GM23338 (cell line): Measurements from ENCODE around the gene YWHAH. TPM values are rescaled to one million over a fixed set of nuclear protein-coding genes. Genes with fewer than 3 reads are reported as not detected.

Experiments used
- ATAC-seq: fragments of 200-7000 bp; cut with Tn5 transposase; 3 replicates; pipeline ENCODE4 v1.9.1; 2020
- DNase-seq: peaks from one replicate; pipeline ENCODE4 v3.0.0-alpha.2; 2015; ENCODE audit warnings: low spot score
- H2AFZ ChIP-seq: fragments of 200-600 bp; sonication (generic); 2 replicates; pipeline ENCODE4 v1.8.0; 2016; ENCODE audit warnings: antibody characterized with exemption, mild to moderate bottlenecking, moderate library complexity
- H3F3A ChIP-seq: fragments of 200-600 bp; sonication (generic); replicated peaks from 2 replicates; pipeline ENCODE4 v1.8.0; 2017; ENCODE audit warnings: antibody characterized with exemption, mixed run types, low read depth
- H3K27ac ChIP-seq: fragments of 200-600 bp; sonication (generic); 2 replicates; pipeline ENCODE4 v1.6.1; 2016; ENCODE audit warnings: low read depth
- H3K27me3 ChIP-seq: fragments of 200-600 bp; sonication (generic); 2 replicates; pipeline ENCODE4 v1.8.0; 2016; ENCODE audit warnings: mild to moderate bottlenecking, mixed run types, moderate library complexity; ENCODE audit not compliant: insufficient read depth
- H3K36me3 ChIP-seq: fragments of 200-600 bp; sonication (generic); 2 replicates; pipeline ENCODE4 v1.8.0; 2016; ENCODE audit warnings: mild to moderate bottlenecking; ENCODE audit not compliant: insufficient read depth
- H3K4me1 ChIP-seq: fragments of 200-600 bp; sonication (generic); 2 replicates; pipeline ENCODE4 v1.8.0; 2016; ENCODE audit warnings: mild to moderate bottlenecking, moderate library complexity; ENCODE audit not compliant: insufficient read depth
- H3K4me2 ChIP-seq: fragments of 200-600 bp; sonication (generic); 2 replicates; pipeline ENCODE4 v1.7.1; 2017; ENCODE audit warnings: mixed run types
- H3K4me3 ChIP-seq: fragments of 200-600 bp; sonication (generic); 2 replicates; pipeline ENCODE4 v1.6.1; 2016; ENCODE audit warnings: mixed run types
- H3K79me2 ChIP-seq: fragments of 200-600 bp; sonication (generic); replicated peaks from 2 replicates; pipeline ENCODE4 v1.8.0; 2017; ENCODE audit warnings: mild to moderate bottlenecking; ENCODE audit not compliant: insufficient read depth
- H3K9me2 ChIP-seq: fragments of 200-600 bp; sonication (generic); 2 replicates; pipeline ENCODE4 v1.8.0; 2017; ENCODE audit not compliant: insufficient read depth
- H4K20me1 ChIP-seq: fragments of 200-600 bp; sonication (generic); replicated peaks from 2 replicates; pipeline ENCODE4 v1.8.0; 2017; ENCODE audit warnings: mild to moderate bottlenecking; ENCODE audit not compliant: insufficient read depth
- H3K27ac Mint-ChIP-seq: 2 replicates; pipeline ENCODE4 v1.8.0; 2020; ENCODE audit warnings: inconsistent platforms, mild to moderate bottlenecking, moderate library complexity, mixed read lengths
- H3K27me3 Mint-ChIP-seq: 3 replicates; pipeline ENCODE4 v1.8.0; 2022; ENCODE audit warnings: low read depth, mild to moderate bottlenecking, moderate library complexity, mixed read lengths, inconsistent platforms; ENCODE audit not compliant: insufficient read depth, poor library complexity
- H3K36me3 Mint-ChIP-seq: 3 replicates; pipeline ENCODE4 v1.8.0; 2021; ENCODE audit warnings: low read depth, mild to moderate bottlenecking, inconsistent platforms, moderate library complexity, mixed read lengths
- H3K4me1 Mint-ChIP-seq: 3 replicates; pipeline ENCODE4 v1.8.0; 2020; ENCODE audit warnings: mild to moderate bottlenecking, inconsistent platforms, mixed read lengths
- H3K4me3 Mint-ChIP-seq: 3 replicates; pipeline ENCODE4 v1.8.0; 2021; ENCODE audit warnings: moderate library complexity, mild to moderate bottlenecking, inconsistent platforms, mixed read lengths
- H3K9me3 Mint-ChIP-seq: 3 replicates; pipeline ENCODE4 v1.8.0; 2020; ENCODE audit warnings: moderate library complexity, mild to moderate bottlenecking, inconsistent platforms, mixed read lengths
- CREB1 ChIP-seq: fragments of 250-450 bp; sonication (Bioruptor Pico); IDR thresholded peaks from 2 replicates; pipeline ENCODE4 v1.5.0; 2020; ENCODE audit warnings: low read depth, mild to moderate bottlenecking, moderate library complexity
- EZH2 ChIP-seq: fragments of 200-600 bp; sonication (generic); IDR thresholded peaks from one replicate; pipeline ENCODE4 v1.8.0; 2017; ENCODE audit warnings: antibody characterized with exemption, mild to moderate bottlenecking, low read depth; ENCODE audit not compliant: unreplicated experiment
- EZH2phosphoT487 ChIP-seq: fragments of 200-600 bp; sonication (generic); IDR thresholded peaks from one replicate; pipeline ENCODE4 v1.8.1; 2018; ENCODE audit warnings: antibody characterized with exemption; ENCODE audit not compliant: unreplicated experiment
- JUNB ChIP-seq: IDR thresholded peaks from one replicate; pipeline ENCODE4 v1.6.1; 2016; ENCODE audit warnings: antibody characterized with exemption; ENCODE audit not compliant: unreplicated experiment
- NANOG ChIP-seq: IDR thresholded peaks from 2 replicates; pipeline ENCODE4 v1.6.1; 2016; ENCODE audit warnings: antibody characterized with exemption, borderline replicate concordance
- POLR2AphosphoS5 ChIP-seq: IDR thresholded peaks from 2 replicates; pipeline ENCODE4 v1.6.1; 2016; ENCODE audit warnings: antibody characterized with exemption, low read depth
- STAT1 ChIP-seq: IDR thresholded peaks from one replicate; pipeline ENCODE4 v1.6.1; 2016; ENCODE audit warnings: antibody characterized with exemption; ENCODE audit not compliant: unreplicated experiment
- ZNF114 ChIP-seq: fragments of 250-450 bp; sonication (Bioruptor Pico); IDR thresholded peaks from 2 replicates; pipeline ENCODE4 v1.5.0; 2020; ENCODE audit warnings: mild to moderate bottlenecking, moderate library complexity
- ZNF331 ChIP-seq: fragments of 250-450 bp; sonication (Bioruptor Pico); IDR thresholded peaks from 2 replicates; pipeline ENCODE4 v1.5.0; 2020; ENCODE audit warnings: low read depth, mild to moderate bottlenecking, moderate library complexity
- polyA plus RNA-seq: library from polyadenylated mRNA; unstranded; fragments of >200 nt; fragmentation: Nextera tagmentation; extraction: Ambion mirVana; gene quantifications from 2 replicates; pipeline ENCODE4 v1.2.1, GENCODE V29; 2016
- total RNA-seq: library from RNA; depleted of rRNA; stranded (reverse); fragments of >200 nt; shearing (Covaris generic); gene quantifications from 2 replicates; pipeline ENCODE4 v1.2.3, GENCODE V29; 2014
- TF ChIP-seq, protein P1 (sequence below): fragments of 250-450 bp; sonication (Bioruptor Pico); IDR thresholded peaks from 2 replicates; pipeline ENCODE4 v1.5.0; 2020; ENCODE audit warnings: mild to moderate bottlenecking, moderate library complexity
- TF ChIP-seq, protein P2 (sequence below): IDR thresholded peaks from 2 replicates; pipeline ENCODE4 v1.6.1; 2016; ENCODE audit warnings: antibody characterized with exemption
- TF ChIP-seq, protein P3 (sequence below): IDR thresholded peaks from one replicate; pipeline ENCODE4 v1.6.1; 2018; ENCODE audit warnings: antibody characterized with exemption; ENCODE audit not compliant: unreplicated experiment
- TF ChIP-seq, protein P4 (sequence below), 2 experiments: fragments of 200-600 bp in 1 of 2; sonication (generic) in 1 of 2; conservative IDR thresholded peaks; 2 replicates each; pipeline versions ENCODE4 v1.5.1 to v1.6.1; 2016 to 2017; ENCODE audit warnings: antibody characterized with exemption in 2 of 2, low read depth in 2 of 2, mild to moderate bottlenecking in 2 of 2, moderate library complexity in 1 of 2

Gene YWHAH
- total and polyA plus RNA-seq, 2 experiments from 2014 or later = 277 to 283 TPM

DNA sequence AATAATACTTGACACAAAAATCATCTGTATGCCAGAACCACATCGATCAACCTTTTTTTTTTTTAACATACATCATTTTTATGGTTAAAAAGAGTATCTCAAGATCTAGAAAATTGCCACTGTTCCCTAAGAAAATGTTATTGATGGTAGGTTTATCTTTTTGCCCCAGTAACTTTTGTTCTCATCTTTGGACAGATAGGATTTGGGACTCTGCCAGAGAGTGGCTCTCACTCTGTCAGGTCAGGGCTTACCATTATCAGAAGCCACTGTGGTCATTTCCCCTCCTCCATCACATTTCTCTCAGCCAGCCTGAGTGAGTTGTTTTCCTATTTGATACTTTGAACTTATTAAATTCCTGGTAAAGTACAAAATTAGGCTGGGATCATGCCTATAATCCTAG, 47.9 kb upstream of the YWHAH start:
- DNase-seq = no peak
- peaks cover 20% of the 10 kb centered on the region for H3K4me1 ChIP-seq

More for the DNA sequence above, 47.9 kb upstream of the YWHAH start:
- no peaks in the 10 kb centered on the region for H3K36me3 ChIP-seq
- H3K9me3 Mint-ChIP-seq = no peaks in the 10 kb centered on the region
- no peaks in the 10 kb centered on the region for H4K20me1 ChIP-seq
- no peak overlapping the region for H3K4me3 ChIP-seq
- H3K27ac Mint-ChIP-seq = no peak overlapping the region
- H3K9me2 ChIP-seq = peaks cover 3% of the 10 kb centered on the region; the same call in 1 of the 2 replicates
- H3K4me1 Mint-ChIP-seq = peaks cover 38% of the 10 kb centered on the region
- no peak for ATAC-seq
- H3K27me3 Mint-ChIP-seq = no peaks in the 10 kb centered on the region
- H3K27me3 ChIP-seq = no peaks in the 10 kb centered on the region
- H2AFZ ChIP-seq = no peak overlapping the region
- no peak for TF ChIP-seq CREB1 (CRISPR knock-in tag)
- no peak for TF ChIP-seq EZH2
- TF ChIP-seq STAT1 = no peak
- no peak for TF ChIP-seq POLR2AphosphoS5
- no peak for TF ChIP-seq NANOG
- TF ChIP-seq, protein P1, sequence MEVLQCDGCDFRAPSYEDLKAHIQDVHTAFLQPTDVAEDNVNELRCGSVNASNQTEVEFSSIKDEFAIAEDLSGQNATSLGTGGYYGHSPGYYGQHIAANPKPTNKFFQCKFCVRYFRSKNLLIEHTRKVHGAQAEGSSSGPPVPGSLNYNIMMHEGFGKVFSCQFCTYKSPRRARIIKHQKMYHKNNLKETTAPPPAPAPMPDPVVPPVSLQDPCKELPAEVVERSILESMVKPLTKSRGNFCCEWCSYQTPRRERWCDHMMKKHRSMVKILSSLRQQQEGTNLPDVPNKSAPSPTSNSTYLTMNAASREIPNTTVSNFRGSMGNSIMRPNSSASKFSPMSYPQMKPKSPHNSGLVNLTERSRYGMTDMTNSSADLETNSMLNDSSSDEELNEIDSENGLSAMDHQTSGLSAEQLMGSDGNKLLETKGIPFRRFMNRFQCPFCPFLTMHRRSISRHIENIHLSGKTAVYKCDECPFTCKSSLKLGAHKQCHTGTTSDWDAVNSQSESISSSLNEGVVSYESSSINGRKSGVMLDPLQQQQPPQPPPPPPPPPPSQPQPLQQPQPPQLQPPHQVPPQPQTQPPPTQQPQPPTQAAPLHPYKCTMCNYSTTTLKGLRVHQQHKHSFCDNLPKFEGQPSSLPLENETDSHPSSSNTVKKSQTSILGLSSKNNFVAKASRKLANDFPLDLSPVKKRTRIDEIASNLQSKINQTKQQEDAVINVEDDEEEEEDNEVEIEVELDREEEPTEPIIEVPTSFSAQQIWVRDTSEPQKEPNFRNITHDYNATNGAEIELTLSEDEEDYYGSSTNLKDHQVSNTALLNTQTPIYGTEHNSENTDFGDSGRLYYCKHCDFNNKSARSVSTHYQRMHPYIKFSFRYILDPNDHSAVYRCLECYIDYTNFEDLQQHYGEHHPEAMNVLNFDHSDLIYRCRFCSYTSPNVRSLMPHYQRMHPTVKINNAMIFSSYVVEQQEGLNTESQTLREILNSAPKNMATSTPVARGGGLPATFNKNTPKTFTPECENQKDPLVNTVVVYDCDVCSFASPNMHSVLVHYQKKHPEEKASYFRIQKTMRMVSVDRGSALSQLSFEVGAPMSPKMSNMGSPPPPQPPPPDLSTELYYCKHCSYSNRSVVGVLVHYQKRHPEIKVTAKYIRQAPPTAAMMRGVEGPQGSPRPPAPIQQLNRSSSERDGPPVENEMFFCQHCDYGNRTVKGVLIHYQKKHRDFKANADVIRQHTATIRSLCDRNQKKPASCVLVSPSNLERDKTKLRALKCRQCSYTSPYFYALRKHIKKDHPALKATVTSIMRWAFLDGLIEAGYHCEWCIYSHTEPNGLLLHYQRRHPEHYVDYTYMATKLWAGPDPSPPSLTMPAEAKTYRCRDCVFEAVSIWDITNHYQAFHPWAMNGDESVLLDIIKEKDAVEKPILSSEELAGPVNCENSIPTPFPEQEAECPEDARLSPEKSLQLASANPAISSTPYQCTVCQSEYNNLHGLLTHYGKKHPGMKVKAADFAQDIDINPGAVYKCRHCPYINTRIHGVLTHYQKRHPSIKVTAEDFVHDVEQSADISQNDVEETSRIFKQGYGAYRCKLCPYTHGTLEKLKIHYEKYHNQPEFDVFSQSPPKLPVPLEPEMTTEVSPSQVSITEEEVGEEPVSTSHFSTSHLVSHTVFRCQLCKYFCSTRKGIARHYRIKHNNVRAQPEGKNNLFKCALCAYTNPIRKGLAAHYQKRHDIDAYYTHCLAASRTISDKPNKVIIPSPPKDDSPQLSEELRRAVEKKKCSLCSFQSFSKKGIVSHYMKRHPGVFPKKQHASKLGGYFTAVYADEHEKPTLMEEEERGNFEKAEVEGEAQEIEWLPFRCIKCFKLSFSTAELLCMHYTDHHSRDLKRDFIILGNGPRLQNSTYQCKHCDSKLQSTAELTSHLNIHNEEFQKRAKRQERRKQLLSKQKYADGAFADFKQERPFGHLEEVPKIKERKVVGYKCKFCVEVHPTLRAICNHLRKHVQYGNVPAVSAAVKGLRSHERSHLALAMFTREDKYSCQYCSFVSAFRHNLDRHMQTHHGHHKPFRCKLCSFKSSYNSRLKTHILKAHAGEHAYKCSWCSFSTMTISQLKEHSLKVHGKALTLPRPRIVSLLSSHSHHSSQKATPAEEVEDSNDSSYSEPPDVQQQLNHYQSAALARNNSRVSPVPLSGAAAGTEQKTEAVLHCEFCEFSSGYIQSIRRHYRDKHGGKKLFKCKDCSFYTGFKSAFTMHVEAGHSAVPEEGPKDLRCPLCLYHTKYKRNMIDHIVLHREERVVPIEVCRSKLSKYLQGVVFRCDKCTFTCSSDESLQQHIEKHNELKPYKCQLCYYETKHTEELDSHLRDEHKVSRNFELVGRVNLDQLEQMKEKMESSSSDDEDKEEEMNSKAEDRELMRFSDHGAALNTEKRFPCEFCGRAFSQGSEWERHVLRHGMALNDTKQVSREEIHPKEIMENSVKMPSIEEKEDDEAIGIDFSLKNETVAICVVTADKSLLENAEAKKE (CRISPR knock-in tag) = no peak
- no peak for TF ChIP-seq EZH2phosphoT487
- TF ChIP-seq ZNF114 (CRISPR knock-in tag) = no peak
- TF ChIP-seq ZNF331 = no peak
- no peak for TF ChIP-seq JUNB
- TF ChIP-seq, protein P2, sequence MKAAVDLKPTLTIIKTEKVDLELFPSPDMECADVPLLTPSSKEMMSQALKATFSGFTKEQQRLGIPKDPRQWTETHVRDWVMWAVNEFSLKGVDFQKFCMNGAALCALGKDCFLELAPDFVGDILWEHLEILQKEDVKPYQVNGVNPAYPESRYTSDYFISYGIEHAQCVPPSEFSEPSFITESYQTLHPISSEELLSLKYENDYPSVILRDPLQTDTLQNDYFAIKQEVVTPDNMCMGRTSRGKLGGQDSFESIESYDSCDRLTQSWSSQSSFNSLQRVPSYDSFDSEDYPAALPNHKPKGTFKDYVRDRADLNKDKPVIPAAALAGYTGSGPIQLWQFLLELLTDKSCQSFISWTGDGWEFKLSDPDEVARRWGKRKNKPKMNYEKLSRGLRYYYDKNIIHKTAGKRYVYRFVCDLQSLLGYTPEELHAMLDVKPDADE = no peak
- TF ChIP-seq, protein P3, sequence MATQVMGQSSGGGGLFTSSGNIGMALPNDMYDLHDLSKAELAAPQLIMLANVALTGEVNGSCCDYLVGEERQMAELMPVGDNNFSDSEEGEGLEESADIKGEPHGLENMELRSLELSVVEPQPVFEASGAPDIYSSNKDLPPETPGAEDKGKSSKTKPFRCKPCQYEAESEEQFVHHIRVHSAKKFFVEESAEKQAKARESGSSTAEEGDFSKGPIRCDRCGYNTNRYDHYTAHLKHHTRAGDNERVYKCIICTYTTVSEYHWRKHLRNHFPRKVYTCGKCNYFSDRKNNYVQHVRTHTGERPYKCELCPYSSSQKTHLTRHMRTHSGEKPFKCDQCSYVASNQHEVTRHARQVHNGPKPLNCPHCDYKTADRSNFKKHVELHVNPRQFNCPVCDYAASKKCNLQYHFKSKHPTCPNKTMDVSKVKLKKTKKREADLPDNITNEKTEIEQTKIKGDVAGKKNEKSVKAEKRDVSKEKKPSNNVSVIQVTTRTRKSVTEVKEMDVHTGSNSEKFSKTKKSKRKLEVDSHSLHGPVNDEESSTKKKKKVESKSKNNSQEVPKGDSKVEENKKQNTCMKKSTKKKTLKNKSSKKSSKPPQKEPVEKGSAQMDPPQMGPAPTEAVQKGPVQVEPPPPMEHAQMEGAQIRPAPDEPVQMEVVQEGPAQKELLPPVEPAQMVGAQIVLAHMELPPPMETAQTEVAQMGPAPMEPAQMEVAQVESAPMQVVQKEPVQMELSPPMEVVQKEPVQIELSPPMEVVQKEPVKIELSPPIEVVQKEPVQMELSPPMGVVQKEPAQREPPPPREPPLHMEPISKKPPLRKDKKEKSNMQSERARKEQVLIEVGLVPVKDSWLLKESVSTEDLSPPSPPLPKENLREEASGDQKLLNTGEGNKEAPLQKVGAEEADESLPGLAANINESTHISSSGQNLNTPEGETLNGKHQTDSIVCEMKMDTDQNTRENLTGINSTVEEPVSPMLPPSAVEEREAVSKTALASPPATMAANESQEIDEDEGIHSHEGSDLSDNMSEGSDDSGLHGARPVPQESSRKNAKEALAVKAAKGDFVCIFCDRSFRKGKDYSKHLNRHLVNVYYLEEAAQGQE = no peak
- TF ChIP-seq, protein P4, sequence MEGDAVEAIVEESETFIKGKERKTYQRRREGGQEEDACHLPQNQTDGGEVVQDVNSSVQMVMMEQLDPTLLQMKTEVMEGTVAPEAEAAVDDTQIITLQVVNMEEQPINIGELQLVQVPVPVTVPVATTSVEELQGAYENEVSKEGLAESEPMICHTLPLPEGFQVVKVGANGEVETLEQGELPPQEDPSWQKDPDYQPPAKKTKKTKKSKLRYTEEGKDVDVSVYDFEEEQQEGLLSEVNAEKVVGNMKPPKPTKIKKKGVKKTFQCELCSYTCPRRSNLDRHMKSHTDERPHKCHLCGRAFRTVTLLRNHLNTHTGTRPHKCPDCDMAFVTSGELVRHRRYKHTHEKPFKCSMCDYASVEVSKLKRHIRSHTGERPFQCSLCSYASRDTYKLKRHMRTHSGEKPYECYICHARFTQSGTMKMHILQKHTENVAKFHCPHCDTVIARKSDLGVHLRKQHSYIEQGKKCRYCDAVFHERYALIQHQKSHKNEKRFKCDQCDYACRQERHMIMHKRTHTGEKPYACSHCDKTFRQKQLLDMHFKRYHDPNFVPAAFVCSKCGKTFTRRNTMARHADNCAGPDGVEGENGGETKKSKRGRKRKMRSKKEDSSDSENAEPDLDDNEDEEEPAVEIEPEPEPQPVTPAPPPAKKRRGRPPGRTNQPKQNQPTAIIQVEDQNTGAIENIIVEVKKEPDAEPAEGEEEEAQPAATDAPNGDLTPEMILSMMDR (conservative IDR thresholded peaks at IDR 0.05; ENCODE audit: low read depth in 2 of 2) = no peak
- H3K4me2 ChIP-seq = no peak overlapping the region
- no peaks in the 10 kb centered on the region; the same call in 1 of the 2 replicates for H3F3A ChIP-seq
- no peak overlapping the region for H3K27ac ChIP-seq
- no peak overlapping the region for H3K4me3 Mint-ChIP-seq
- H3K36me3 Mint-ChIP-seq = no peaks in the 10 kb centered on the region; the same call in 2 of the 3 replicates
- H3K79me2 ChIP-seq = no peaks in the 10 kb centered on the region
